IMR-90 (cell line): ENCODE data around the gene ANP32A. TPM values are rescaled to one million over a fixed set of nuclear protein-coding genes. Genes with fewer than 3 reads are reported as not detected.
A peak's percentile ranks its signal among the peaks of the same experiment; 100 is the strongest.
"Not testable (repeated sequence)": the region's sequence is repeated elsewhere in the genome, so short reads cannot be mapped to it uniquely, and the experiment has no call there.

Experiments used
- ATAC-seq: fragments of 200-7000 bp; cut with Tn5 transposase; 2 replicates; pipeline ENCODE4 v1.9.1; 2020; ENCODE audit warnings: low read depth, mild to moderate bottlenecking, moderate library complexity
- BruUV-seq: library from RNA; stranded (reverse); fragments of 400-500 nt; replicated peaks from 2 replicates; lab custom pipeline; 2021; lab: Mats Ljungman, UMichigan
- CTCF ChIA-PET: fragments of 300-600 bp; formaldehyde crosslinking; extraction: SDS; loops from one replicate; lab custom pipeline; 2021; ENCODE audit warnings: antibody characterized with exemption; lab: Yijun Ruan, JAX
- POLR2A ChIA-PET: fragments of 300-600 bp; sonication (Branson Sonifier 250); formaldehyde crosslinking; loops from one replicate; lab custom pipeline; 2022; ENCODE audit warnings: antibody characterized with exemption; ENCODE audit not compliant: unreplicated experiment; lab: Charles Lee
- DNase-seq: peaks from one replicate; pipeline ENCODE4 v3.0.0; 2013
- H2AFZ ChIP-seq: replicated peaks from 2 replicates; pipeline ENCODE3; 2013; ENCODE audit warnings: low read length, mild to moderate bottlenecking; ENCODE audit not compliant: poor library complexity
- H2AK5ac ChIP-seq: 2 replicates; pipeline ENCODE4 v1.6.1; 2013; ENCODE audit warnings: low read depth, low read length, inconsistent platforms
- H2AK9ac ChIP-seq: replicated peaks from 2 replicates; pipeline ENCODE3; 2013; ENCODE audit warnings: mild to moderate bottlenecking, low read depth, low read length, moderate library complexity; ENCODE audit not compliant: poor library complexity
- H2BK120ac ChIP-seq: 2 replicates; pipeline ENCODE4 v1.6.1; 2013; ENCODE audit warnings: low read depth, low read length, inconsistent platforms
- H2BK15ac ChIP-seq: 3 replicates; pipeline ENCODE4 v1.6.1; 2013; ENCODE audit warnings: low read depth, low read length, inconsistent platforms
- H2BK20ac ChIP-seq: 2 replicates; pipeline ENCODE4 v1.6.1; 2013; ENCODE audit warnings: low read depth, mild to moderate bottlenecking, inconsistent platforms, low read length, moderate library complexity
- H2BK5ac ChIP-seq: 2 replicates; pipeline ENCODE4 v1.6.1; 2013; ENCODE audit warnings: mild to moderate bottlenecking, low read depth, low read length, inconsistent platforms; ENCODE audit not compliant: poor library complexity, severe bottlenecking
- H3K14ac ChIP-seq: replicated peaks from 2 replicates; pipeline ENCODE4 v1.6.1; 2013; ENCODE audit warnings: low read depth, low read length, inconsistent platforms
- H3K18ac ChIP-seq: 2 replicates; pipeline ENCODE4 v1.6.1; 2013; ENCODE audit warnings: low read depth, low read length, control low read depth
- H3K23ac ChIP-seq: 2 replicates; pipeline ENCODE4 v1.6.1; 2013; ENCODE audit warnings: low read depth, low read length, inconsistent platforms
- H3K27ac ChIP-seq: 2 replicates; pipeline ENCODE4 v1.5.1; 2013; ENCODE audit warnings: mild to moderate bottlenecking, control low read depth, low read length; ENCODE audit not compliant: insufficient read depth
- H3K27me3 ChIP-seq: 2 replicates; pipeline ENCODE4 v1.6.1; 2013; ENCODE audit warnings: low read length; ENCODE audit not compliant: control insufficient read depth, insufficient read depth
- H3K36me3 ChIP-seq: 2 replicates; pipeline ENCODE4 v1.6.1; 2013; ENCODE audit warnings: low read length, mixed read lengths; ENCODE audit not compliant: control insufficient read depth, insufficient read depth
- H3K4ac ChIP-seq: 2 replicates; pipeline ENCODE4 v1.6.1; 2013; ENCODE audit warnings: low read depth, low read length, inconsistent platforms
- H3K4me1 ChIP-seq: 2 replicates; pipeline ENCODE4 v1.6.1; 2013; ENCODE audit warnings: low read length, mixed read lengths; ENCODE audit not compliant: control insufficient read depth, insufficient read depth
- H3K4me2 ChIP-seq: 2 replicates; pipeline ENCODE4 v1.6.1; 2013; ENCODE audit warnings: low read depth, mild to moderate bottlenecking, control low read depth, low read length, moderate library complexity
- H3K4me3 ChIP-seq: 2 replicates; pipeline ENCODE4 v1.5.1; 2013; ENCODE audit warnings: low read depth, mild to moderate bottlenecking, control low read depth, low read length, moderate library complexity; ENCODE audit not compliant: insufficient read depth
- H3K56ac ChIP-seq: 2 replicates; pipeline ENCODE4 v1.6.1; 2013; ENCODE audit warnings: low read length, inconsistent platforms; ENCODE audit not compliant: insufficient read depth; ENCODE audit errors: extremely low read depth
- H3K79me1 ChIP-seq, 2 experiments: 2 replicates each; pipeline ENCODE4 v1.6.1; 2013; ENCODE audit warnings: low read length in 2 of 2, inconsistent platforms in 1 of 2, low read depth in 1 of 2
- H3K9ac ChIP-seq: 2 replicates; pipeline ENCODE4 v1.6.1; 2013; ENCODE audit warnings: low read depth, low read length, control low read depth
- H3K9me1 ChIP-seq: 2 replicates; pipeline ENCODE4 v1.6.1; 2013; ENCODE audit warnings: low read length, inconsistent platforms; ENCODE audit not compliant: insufficient read depth
- H3K9me3 ChIP-seq: 2 replicates; pipeline ENCODE4 v1.6.1; 2013; ENCODE audit warnings: low read length; ENCODE audit not compliant: control insufficient read depth, insufficient read depth
- H4K20me1 ChIP-seq: 2 replicates; pipeline ENCODE4 v1.6.1; 2013; ENCODE audit warnings: low read length, inconsistent platforms; ENCODE audit not compliant: insufficient read depth
- H4K5ac ChIP-seq: 2 replicates; pipeline ENCODE4 v1.6.1; 2013; ENCODE audit warnings: mild to moderate bottlenecking, low read depth, low read length, control low read depth
- H4K8ac ChIP-seq, 2 experiments: 2 replicates each; pipeline ENCODE4 v1.6.1; 2013; ENCODE audit warnings: low read depth in 2 of 2, low read length in 2 of 2, control low read depth in 1 of 2, inconsistent platforms in 1 of 2
- H4K91ac ChIP-seq: 2 replicates; pipeline ENCODE4 v1.6.1; 2013; ENCODE audit warnings: low read depth, low read length, inconsistent platforms; ENCODE audit not compliant: insufficient read depth
- MAFK ChIP-seq: IDR thresholded peaks from 2 replicates; pipeline ENCODE4 v1.6.1; 2012; ENCODE audit warnings: low read depth, low read length, improper control_type of control experiment
- MXI1 ChIP-seq: IDR thresholded peaks from 2 replicates; pipeline ENCODE4 v1.6.1; 2012; ENCODE audit warnings: low read depth, mild to moderate bottlenecking, low read length, moderate library complexity, borderline replicate concordance
- RAD21 ChIP-seq: IDR thresholded peaks from 2 replicates; pipeline ENCODE4 v1.6.1; 2012; ENCODE audit warnings: low read length, improper control_type of control experiment
- USF2 ChIP-seq: fragments of 150-350 bp; IDR thresholded peaks from 2 replicates; pipeline ENCODE4 v1.6.1; 2017; ENCODE audit warnings: mild to moderate bottlenecking, antibody characterized with exemption, low read length, low read depth
- WGBS, 2 experiments: methylation state at CpG; one replicate each; pipeline versions ENCODE4 v1.1.5 to v1.1.7; 2013; ENCODE audit warnings: missing lambda C conversion rate in 2 of 2; ENCODE audit not compliant: insufficient read length in 1 of 2; ENCODE audit errors: extremely low coverage in 2 of 2; 5-methylcytosine and 5-hydroxymethylcytosine counted together
- dilution Hi-C: fragments of 300-500 bp; cut with HindIII; formaldehyde crosslinking; loops from one replicate; pipeline ENCODE4 v1.14.3; 2018; ENCODE audit warnings: low sequenced_read_pairs; ENCODE audit not compliant: unreplicated experiment
- in situ Hi-C: fragments of 300-500 bp; cut with MboI; formaldehyde crosslinking; loops from 3 replicates; pipeline ENCODE4 v1.14.3; 2019; ENCODE audit warnings: low sequenced_read_pairs, inconsistent platforms, mixed read lengths
- intact Hi-C: fragments of 100-400 bp; cut with micrococcal nuclease; formaldehyde crosslinking; loops from 2 replicates; pipeline ENCODE4 v1.10.0; 2022
- polyA plus RNA-seq, 3 experiments: library from polyadenylated mRNA; depleted of rRNA; stranded (reverse); fragments of >200 nt; gene quantifications; 2 replicates each; pipeline ENCODE4 v1.2.3, GENCODE V29; 2012; ENCODE audit warnings: low replicate concordance in 1 of 3
- total RNA-seq: library from RNA; depleted of rRNA; stranded (reverse); fragments of >200 nt; gene quantifications from 2 replicates; pipeline ENCODE4 v1.2.3, GENCODE V29; 2012

ANP32A gene
- total and polyA plus RNA-seq, 2 of the 4 experiments (the other 2 are of a cell fraction), result 62.4 to 72.8 TPM

- Histone ChIP-seq H3K27ac (no peak overlapping the region), H3K36me3 (no peaks in the 10 kb centered on the region), H4K20me1 (no peaks in the 10 kb centered on the region), H3K56ac (no peak overlapping the region), H2BK20ac (no peak overlapping the region), H2BK5ac (no peak overlapping the region), H2AK9ac (no peak overlapping the region), H3K27me3 (peaks cover 16% of the 10 kb centered on the region), H3K18ac (no peak overlapping the region), H4K91ac (no peak overlapping the region), H3K9me3 (peaks cover 11% of the 10 kb centered on the region), H3K23ac (no peak overlapping the region), H3K4ac (no peak overlapping the region), H3K14ac (no peak overlapping the region), H2AK5ac (no peak overlapping the region), H4K8ac (no peak overlapping the region), H2AFZ (no peak overlapping the region), H2BK15ac (no peak overlapping the region), H3K4me2 (no peak overlapping the region), H3K79me1 (no peaks in the 10 kb centered on the region), H2BK120ac (no peak overlapping the region), H3K9ac (no peak overlapping the region), H3K4me3 (no peak overlapping the region), H3K9me1 (no peaks in the 10 kb centered on the region), H4K5ac (no peak overlapping the region), H3K4me1 (no peaks in the 10 kb centered on the region)
- DNase-seq, result no peak
- dilution Hi-C loops, result no loop called here
- in situ Hi-C loops, result no loop called here
- 0 out of 2 replicates have a peak, but pooled peaks have one; percentile 15 for TF ChIP-seq MAFK
- no peak for TF ChIP-seq RAD21
- no peak for TF ChIP-seq MXI1
- no peak for TF ChIP-seq USF2
- ChIA-PET POLR2A (no interaction called here), CTCF (no interaction called here)
- BruUV-seq, result no TSS peak
- ATAC-seq, result no peak
- intact Hi-C loops, result no loop called here
Observed at GRCh38 chr15:68862415-68862814, 41.7 kb upstream of the ANP32A start.

GRCh38 chr15:68858666-68859065 is 38.0 kb upstream of the ANP32A start:
- in situ Hi-C loops, H4K91ac ChIP-seq, dilution Hi-C loops, H3K36me3 ChIP-seq, H3K23ac ChIP-seq, H3K56ac ChIP-seq, H2AFZ ChIP-seq, POLR2A ChIA-PET, BruUV-seq, H3K4me2 ChIP-seq, H3K18ac ChIP-seq, H2BK120ac ChIP-seq, H3K4me3 ChIP-seq, H4K5ac ChIP-seq, intact Hi-C loops, H3K4me1 ChIP-seq, CTCF ChIA-PET, H2AK9ac ChIP-seq, H3K9me1 ChIP-seq, H2AK5ac ChIP-seq, DNase-seq, H4K8ac ChIP-seq, H3K27ac ChIP-seq, H4K20me1 ChIP-seq, H3K14ac ChIP-seq, H3K4ac ChIP-seq, H3K79me1 ChIP-seq, H2BK20ac ChIP-seq, ATAC-seq, H2BK5ac ChIP-seq, H2BK15ac ChIP-seq, H3K27me3 ChIP-seq, H3K9ac ChIP-seq: not testable (repeated sequence)
- WGBS, 2 experiments, result no CpG with 5 or more reads among the region's 4 CpGs
- peaks cover 11% of the 10 kb centered on the region for H3K9me3 ChIP-seq
